Mucosa of descending colon (tissue), 3 donors: ENCODE results near the gene GRM7. TPM values are rescaled to one million over a fixed set of nuclear protein-coding genes. Genes with fewer than 3 reads are reported as not detected.

ENCODE experiments used
- ATAC-seq: fragments of 200-7000 bp; cut with Tn5 transposase; one replicate; pipeline ENCODE4 v1.9.1; 2020; ENCODE audit warnings: mild to moderate bottlenecking, moderate library complexity
- DNase-seq, 3 donors: peaks; one replicate each; pipeline ENCODE4 v3.0.0-alpha.2; 2020
- H3K36me3 ChIP-seq: fragments of 200-600 bp; one replicate; pipeline ENCODE4 v1.8.0; 2021; ENCODE audit warnings: low read depth, mild to moderate bottlenecking
- H3K4me1 ChIP-seq: fragments of 200-600 bp; one replicate; pipeline ENCODE4 v1.8.0; 2021; ENCODE audit warnings: low read depth, mild to moderate bottlenecking
- H3K4me3 ChIP-seq: fragments of 200-600 bp; one replicate; pipeline ENCODE4 v1.8.0; 2021; ENCODE audit warnings: mild to moderate bottlenecking
- H3K9me3 ChIP-seq: fragments of 200-600 bp; one replicate; pipeline ENCODE4 v1.8.0; 2021; ENCODE audit warnings: mild to moderate bottlenecking
- CTCF ChIP-seq: fragments of 200-600 bp; IDR thresholded peaks from one replicate; pipeline ENCODE4 v1.8.0; 2022; ENCODE audit warnings: antibody characterized with exemption, mild to moderate bottlenecking
- intact Hi-C, 2 donors: fragments of 100-400 bp; cut with DNase I in 1 of 2; cut with micrococcal nuclease in 1 of 2; formaldehyde crosslinking; loops; one replicate each; pipeline versions ENCODE4 v1.11.0 to v1.11.1; 2022; cut with DNase I, micrococcal nuclease
- total RNA-seq, 3 donors: library from RNA; stranded (reverse); fragmentation: NEBNext Ultra II Directional in 2 of 3; extraction: Animal tissue kit (Norgen Biotek cat#: 25700) in 2 of 3; gene quantifications; one replicate each; pipeline versions ENCODE4 v1.2.1 to v1.2.4, GENCODE V29; 2021 to 2023
- donor health status: DM: no; HTN: no; CAD: no; lungs with moderate emphysema.
- donor health status: DM: no; HTN: no; CAD: no.
- donor health status: DM: no; HTN: yes; CAD: no.

Gene GRM7
- total RNA-seq, 3 donors from 2014 or later: 0.09 to 0.39 (median 0.14) TPM

- no peaks in the 10 kb centered on the region for H3K4me1 ChIP-seq
- ATAC-seq: no peak
- no peak overlapping the region for H3K4me3 ChIP-seq
- no peaks in the 10 kb centered on the region for H3K9me3 ChIP-seq
- DNase-seq: no peak
- no peaks in the 10 kb centered on the region for H3K36me3 ChIP-seq
- TF ChIP-seq CTCF: no peak
- intact Hi-C loops: no loop called here
Measured at GRCh38 chr3:7588236-7588635, 727.3 kb downstream of the GRM7 start.

DNA sequence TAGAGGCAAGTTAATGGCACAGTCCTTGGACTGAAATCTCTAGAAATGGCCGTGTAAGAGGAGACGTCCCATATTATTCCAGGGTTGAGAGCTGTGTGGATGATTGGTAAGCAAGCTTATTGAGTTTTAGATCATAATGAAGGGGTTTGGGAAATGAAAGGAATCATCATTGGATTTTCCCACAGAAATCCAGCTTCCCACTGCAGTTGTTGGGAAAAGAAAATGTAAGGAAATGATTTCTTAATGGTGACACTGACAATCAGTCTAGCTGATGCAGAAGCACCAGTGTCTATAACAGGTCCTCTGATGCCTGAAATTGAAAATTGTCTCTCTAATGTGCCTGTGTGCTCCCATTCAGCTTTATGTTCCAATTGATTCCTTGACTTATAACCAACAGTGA, 728.6 kb downstream of the GRM7 start:
- H3K36me3 ChIP-seq: no peaks in the 10 kb centered on the region
- H3K4me1 ChIP-seq: no peaks in the 10 kb centered on the region
- ATAC-seq (no peak), DNase-seq (no peak)
- H3K4me3 ChIP-seq: no peak overlapping the region
- H3K9me3 ChIP-seq: no peaks in the 10 kb centered on the region
- TF ChIP-seq CTCF: no peak
- intact Hi-C loops: no loop called here

DNA sequence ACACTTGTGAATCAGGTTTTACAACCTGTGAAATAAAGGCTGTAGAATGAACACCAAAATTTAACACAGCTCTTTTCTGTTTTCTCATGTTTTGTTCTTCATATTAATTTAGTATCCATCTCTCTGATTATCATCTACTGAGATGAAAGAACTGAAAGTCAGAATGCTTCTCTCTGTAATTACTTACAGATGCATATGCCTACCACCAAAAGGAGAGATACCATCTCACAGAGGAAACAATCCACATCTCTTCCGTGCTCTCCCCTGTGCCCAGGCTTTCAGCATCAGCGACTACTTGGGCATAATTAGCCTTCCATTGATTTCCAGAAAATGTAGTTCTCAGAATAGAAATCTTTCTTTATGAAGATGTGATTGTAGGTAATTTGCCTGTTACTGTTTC, 741.4 kb downstream of the GRM7 start:
- intact Hi-C loops: no loop called here
- no peaks in the 10 kb centered on the region for H3K4me1 ChIP-seq
- no peaks in the 10 kb centered on the region for H3K36me3 ChIP-seq
- no peaks in the 10 kb centered on the region for H3K9me3 ChIP-seq
- ATAC-seq: no peak
- no peak overlapping the region for H3K4me3 ChIP-seq
- DNase-seq: no peak
- no peak for TF ChIP-seq CTCF

GRCh38 chr3:7607083-7607482, 746.2 kb downstream of the GRM7 start:
- no peak for ATAC-seq
- intact Hi-C loops: no loop called here
- no peaks in the 10 kb centered on the region for H3K9me3 ChIP-seq
- no peak for DNase-seq
- no peak overlapping the region for H3K4me3 ChIP-seq
- H3K36me3 ChIP-seq: no peaks in the 10 kb centered on the region
- TF ChIP-seq CTCF: no peak
- no peaks in the 10 kb centered on the region for H3K4me1 ChIP-seq

DNA sequence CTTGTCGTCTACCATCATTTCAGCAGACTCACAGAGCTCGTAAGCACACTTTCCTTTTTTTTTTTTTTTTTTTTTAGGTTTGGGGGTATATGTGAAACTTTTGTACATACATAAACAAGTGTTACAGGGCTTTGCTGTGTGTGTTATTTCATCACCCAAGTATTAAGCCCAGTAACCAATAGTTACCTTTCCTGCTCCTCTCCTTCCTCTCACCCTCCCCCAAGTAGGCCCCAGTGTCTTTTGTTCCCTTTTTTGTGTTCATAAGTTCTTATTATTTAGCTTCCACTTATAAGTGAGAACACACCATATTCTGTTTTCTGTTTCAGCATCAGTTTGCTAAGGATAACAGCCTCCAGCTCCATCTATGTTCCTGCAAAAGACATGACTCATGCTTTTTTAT, 746.8 kb downstream of the GRM7 start:
- Histone ChIP-seq H3K9me3 (no peaks in the 10 kb centered on the region), H3K36me3 (no peaks in the 10 kb centered on the region), H3K4me3 (no peak overlapping the region), H3K4me1 (no peaks in the 10 kb centered on the region)
- intact Hi-C loops: no loop called here
- ATAC-seq (no peak), DNase-seq (no peak)
- TF ChIP-seq CTCF: no peak

DNA sequence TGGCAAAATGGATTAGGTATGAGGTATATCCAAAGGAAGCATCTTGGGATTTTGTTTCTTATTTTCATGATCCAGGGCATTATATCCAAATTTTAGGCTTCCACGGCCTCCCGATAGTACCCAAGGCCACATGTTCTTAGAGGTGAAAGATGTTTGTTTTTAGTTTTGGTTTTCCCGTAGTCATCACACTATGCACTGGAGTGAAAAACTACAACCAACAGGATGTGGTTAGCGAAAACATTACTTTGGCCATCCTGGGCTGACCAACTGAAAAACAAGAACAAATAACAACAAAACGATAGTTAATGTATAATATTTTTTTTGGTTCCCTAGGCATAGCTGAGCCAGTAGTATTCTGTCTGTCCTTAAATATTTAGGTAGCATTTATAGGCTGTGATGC, 749.7 kb downstream of the GRM7 start:
- H3K36me3 ChIP-seq: no peaks in the 10 kb centered on the region
- intact Hi-C loops: no loop called here
- H3K4me1 ChIP-seq: no peaks in the 10 kb centered on the region
- no peak for TF ChIP-seq CTCF
- H3K4me3 ChIP-seq: no peak overlapping the region
- no peaks in the 10 kb centered on the region for H3K9me3 ChIP-seq
- DNase-seq: no peak
- no peak for ATAC-seq
